Cardiac muscle cell (in vitro differentiated cells and primary cell): ENCODE results near the gene CDRT15. TPM values are rescaled to one million over a fixed set of nuclear protein-coding genes. Genes with fewer than 3 reads are reported as not detected.
"Not testable (repeated sequence)": the region's sequence is repeated elsewhere in the genome, so short reads cannot be mapped to it uniquely, and the experiment has no call there.

Experiments
- DNase-seq, 2 donors: peaks; one replicate each; pipeline versions ENCODE4 v3.0.0 to v3.0.0-alpha.2; 2010 to 2017; ENCODE audit warnings: low read depth in 1 of 2, low spot score in 1 of 2
- H3K27ac ChIP-seq: fragments of 200-600 bp; sonication (generic); 2 replicates; pipeline ENCODE4 v1.5.1; 2016
- H3K27me3 ChIP-seq: fragments of 200-600 bp; sonication (generic); 2 replicates; pipeline ENCODE4 v1.6.0; 2016; ENCODE audit warnings: control low read depth
- H3K36me3 ChIP-seq: fragments of 200-600 bp; sonication (generic); 2 replicates; pipeline ENCODE4 v1.5.1; 2016; ENCODE audit warnings: control low read depth
- H3K4me1 ChIP-seq: fragments of 200-600 bp; sonication (generic); 2 replicates; pipeline ENCODE4 v1.8.1; 2017; ENCODE audit warnings: low read depth, mild to moderate bottlenecking, mixed run types
- H3K4me3 ChIP-seq: fragments of 200-600 bp; sonication (generic); 2 replicates; pipeline ENCODE4 v1.5.1; 2016; ENCODE audit warnings: mild to moderate bottlenecking
- H3K9me3 ChIP-seq: fragments of 200-600 bp; sonication (generic); 2 replicates; pipeline ENCODE4 v1.5.1; 2017; ENCODE audit warnings: low read depth, mild to moderate bottlenecking, control low read depth
- polyA plus RNA-seq: library from polyadenylated mRNA; unstranded; fragments of >200 nt; fragmentation: Nextera tagmentation; extraction: Ambion mirVana; gene quantifications from 2 replicates; pipeline ENCODE4 v1.2.1, GENCODE V29; 2016
- total RNA-seq: library from RNA; depleted of rRNA; stranded (reverse); fragments of >200 nt; gene quantifications from 2 replicates; pipeline ENCODE4 v1.2.3, GENCODE V29; 2016

The CDRT15 gene
- total and polyA plus RNA-seq, 2 experiments from 2014 or later, result 0.42 TPM; not detected in 1

DNA sequence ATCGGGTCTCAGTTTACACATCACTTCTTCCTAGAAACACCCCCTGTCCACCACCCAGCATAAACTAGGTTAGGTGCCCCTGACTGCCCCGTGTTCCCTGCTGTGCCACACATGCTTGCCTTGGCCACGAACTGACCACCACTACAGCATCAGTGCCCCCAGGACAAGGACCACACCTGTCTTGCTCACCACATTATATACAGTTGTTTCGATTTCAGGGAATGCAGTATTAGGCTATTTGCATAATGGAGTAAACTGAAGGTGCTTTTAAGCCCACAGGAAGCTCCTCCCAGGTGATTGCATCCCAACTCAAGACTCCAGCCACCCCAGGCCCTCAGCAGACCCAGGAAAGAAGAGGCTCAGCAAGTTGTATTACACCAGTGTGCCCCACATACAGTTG lies 50.2 kb downstream of the CDRT15 start:
- not testable (repeated sequence) for H3K36me3 ChIP-seq, H3K9me3 ChIP-seq, H3K27ac ChIP-seq, DNase-seq, H3K27me3 ChIP-seq, H3K4me1 ChIP-seq, H3K4me3 ChIP-seq

Other genes starting within 250 kb of the CDRT15 start
- 26.6 and 32.9 TPM in 2 replicates for gene COX10, start 167.4 kb downstream of the CDRT15 start, total RNA-seq
- 21.7 and 23.0 TPM in 2 replicates for gene COX10, start 167.4 kb downstream of the CDRT15 start, polyA plus RNA-seq
- 4.9 and 7.9 TPM in 2 replicates for gene HS3ST3B1, start 64.2 kb upstream of the CDRT15 start, total RNA-seq
- 2.1 and 3.9 TPM in 2 replicates for gene HS3ST3B1, start 64.2 kb upstream of the CDRT15 start, polyA plus RNA-seq